Neural progenitor cell (in vitro differentiated cells): ENCODE data around the gene CMPK1. TPM values are rescaled to one million over a fixed set of nuclear protein-coding genes. Genes with fewer than 3 reads are reported as not detected.

ENCODE experiments used
- DNase-seq: peaks from one replicate; pipeline ENCODE4 v3.0.0-alpha.2; 2016; ENCODE audit warnings: low spot score
- H2AFZ ChIP-seq: fragments of 200-600 bp; sonication (generic); replicated peaks from 2 replicates; pipeline ENCODE4 v1.6.1; 2016; ENCODE audit warnings: antibody characterized with exemption
- H3F3A ChIP-seq: fragments of 200-600 bp; sonication (generic); 2 replicates; pipeline ENCODE4 v1.6.1; 2016; ENCODE audit warnings: antibody characterized with exemption, low read depth
- H3K27ac ChIP-seq: fragments of 200-600 bp; sonication (generic); 2 replicates; pipeline ENCODE4 v1.5.1; 2016; ENCODE audit warnings: mild to moderate bottlenecking
- H3K27me3 ChIP-seq: fragments of 200-600 bp; sonication (generic); 2 replicates; pipeline ENCODE4 v1.6.1; 2016; ENCODE audit warnings: mild to moderate bottlenecking, moderate library complexity
- H3K36me3 ChIP-seq: fragments of 200-600 bp; sonication (generic); 2 replicates; pipeline ENCODE4 v1.5.1; 2016
- H3K4me1 ChIP-seq: fragments of 200-600 bp; sonication (generic); 2 replicates; pipeline ENCODE4 v1.6.1; 2016; ENCODE audit warnings: mixed run types
- H3K4me2 ChIP-seq: fragments of 200-600 bp; sonication (generic); 2 replicates; pipeline ENCODE4 v1.6.1; 2016
- H3K4me3 ChIP-seq: fragments of 200-600 bp; sonication (generic); 2 replicates; pipeline ENCODE4 v1.5.1; 2016
- H3K79me2 ChIP-seq: fragments of 200-600 bp; sonication (generic); 2 replicates; pipeline ENCODE4 v1.6.1; 2016; ENCODE audit warnings: low read depth
- H3K9ac ChIP-seq: fragments of 200-600 bp; sonication (generic); 2 replicates; pipeline ENCODE4 v1.6.1; 2016
- H3K9me3 ChIP-seq: fragments of 200-600 bp; sonication (generic); 2 replicates; pipeline ENCODE4 v1.5.1; 2016; ENCODE audit warnings: low read depth
- H4K20me1 ChIP-seq: fragments of 200-600 bp; sonication (generic); 2 replicates; pipeline ENCODE4 v1.6.1; 2016; ENCODE audit warnings: low read depth
- H3K27ac Mint-ChIP-seq: 3 replicates; pipeline ENCODE4 v1.8.0; 2021; ENCODE audit warnings: mixed read lengths
- H3K27me3 Mint-ChIP-seq: 2 replicates; pipeline ENCODE4 v1.8.0; 2022; ENCODE audit warnings: low read depth, mild to moderate bottlenecking, inconsistent platforms, moderate library complexity, mixed read lengths; ENCODE audit not compliant: insufficient read depth
- H3K36me3 Mint-ChIP-seq: 3 replicates; pipeline ENCODE4 v1.8.0; 2021; ENCODE audit warnings: mixed read lengths
- H3K4me1 Mint-ChIP-seq: 3 replicates; pipeline ENCODE4 v1.8.0; 2021; ENCODE audit warnings: mixed read lengths
- H3K4me3 Mint-ChIP-seq: 3 replicates; pipeline ENCODE4 v1.8.0; 2021; ENCODE audit warnings: mild to moderate bottlenecking, moderate library complexity, mixed read lengths
- H3K9me3 Mint-ChIP-seq: 3 replicates; pipeline ENCODE4 v1.8.0; 2020; ENCODE audit warnings: mixed read lengths
- CTCF ChIP-seq: fragments of 200-600 bp; sonication (generic); IDR thresholded peaks from 2 replicates; pipeline ENCODE4 v1.5.1; 2017; ENCODE audit warnings: antibody characterized with exemption, mild to moderate bottlenecking
- EZH2 ChIP-seq: fragments of 200-600 bp; sonication (generic); IDR thresholded peaks from 2 replicates; pipeline ENCODE4 v1.6.1; 2017; ENCODE audit warnings: antibody characterized with exemption, mild to moderate bottlenecking, moderate library complexity
- EZH2phosphoT487 ChIP-seq: fragments of 200-600 bp; sonication (generic); IDR thresholded peaks from 2 replicates; pipeline ENCODE4 v1.6.1; 2017; ENCODE audit warnings: antibody characterized with exemption
- total RNA-seq: library from RNA; depleted of rRNA; stranded (reverse); fragments of >200 nt; gene quantifications from 2 replicates; pipeline ENCODE4 v1.2.3, GENCODE V29; 2015; ENCODE audit warnings: low replicate concordance

The CMPK1 gene
- total RNA-seq, 1 donor from 2014 or later, result 68.0 TPM

- H3K9ac ChIP-seq, result no peak overlapping the region
- TF ChIP-seq EZH2phosphoT487 (no peak), CTCF (no peak), EZH2 (no peak)
- Mint-ChIP-seq H3K36me3 (peaks cover 16% of the 10 kb centered on the region), H3K9me3 (no peaks in the 10 kb centered on the region), H3K4me1 (peaks cover 3% of the 10 kb centered on the region), H3K4me3 (no peak overlapping the region), H3K27me3 (peaks cover 2% of the 10 kb centered on the region), H3K27ac (no peak overlapping the region)
- no peaks in the 10 kb centered on the region for H3K9me3 ChIP-seq
- no peak overlapping the region for H3K4me3 ChIP-seq
- no peak overlapping the region for H3K27ac ChIP-seq
- peaks cover 13% of the 10 kb centered on the region for H3K27me3 ChIP-seq
- no peak for DNase-seq
- no peak overlapping the region for H3K4me2 ChIP-seq
- no peaks in the 10 kb centered on the region for H3F3A ChIP-seq
- peaks cover 5% of the 10 kb centered on the region for H4K20me1 ChIP-seq
- H3K36me3 ChIP-seq, result no peaks in the 10 kb centered on the region
- no peaks in the 10 kb centered on the region for H3K79me2 ChIP-seq
- no peak overlapping the region for H2AFZ ChIP-seq
- no peaks in the 10 kb centered on the region for H3K4me1 ChIP-seq
These were observed 50.5 kb downstream of the CMPK1 start for GRCh38 chr1:47384083-47384482.

- H3K4me3 Mint-ChIP-seq, result no peak overlapping the region
- no peaks in the 10 kb centered on the region for H3K9me3 Mint-ChIP-seq
- no peak for TF ChIP-seq EZH2phosphoT487
- TF ChIP-seq CTCF, result no peak
- no peak for TF ChIP-seq EZH2
- Histone ChIP-seq H3K9me3 (no peaks in the 10 kb centered on the region), H4K20me1 (peaks cover 5% of the 10 kb centered on the region), H3K27me3 (peaks cover 17% of the 10 kb centered on the region), H3K4me3 (no peak overlapping the region), H2AFZ (no peak overlapping the region), H3K79me2 (no peaks in the 10 kb centered on the region), H3K4me2 (no peak overlapping the region), H3K36me3 (no peaks in the 10 kb centered on the region), H3K27ac (no peak overlapping the region), H3K4me1 (no peaks in the 10 kb centered on the region), H3K9ac (no peak overlapping the region), H3F3A (no peaks in the 10 kb centered on the region)
- H3K27ac Mint-ChIP-seq, result no peak overlapping the region
- H3K4me1 Mint-ChIP-seq, result peaks cover 4% of the 10 kb centered on the region
- DNase-seq, result no peak
- H3K27me3 Mint-ChIP-seq, result peaks cover 2% of the 10 kb centered on the region
- H3K36me3 Mint-ChIP-seq, result peaks cover 10% of the 10 kb centered on the region
These were observed 51.4 kb downstream of the CMPK1 start for GRCh38 chr1:47385020-47385419.

- Mint-ChIP-seq H3K4me3 (no peak overlapping the region), H3K4me1 (peaks cover 4% of the 10 kb centered on the region)
- DNase-seq, result no peak
These were observed 52.7 kb downstream of the CMPK1 start for GRCh38 chr1:47386268-47386667.

More at GRCh38 chr1:47386268-47386667, 52.7 kb downstream of the CMPK1 start:
- Mint-ChIP-seq H3K27ac (no peak overlapping the region), H3K27me3 (peaks cover 2% of the 10 kb centered on the region), H3K9me3 (no peaks in the 10 kb centered on the region), H3K36me3 (peaks cover 6% of the 10 kb centered on the region)
- H3F3A ChIP-seq, result no peaks in the 10 kb centered on the region
- no peak overlapping the region for H3K4me2 ChIP-seq
- no peak for TF ChIP-seq CTCF
- TF ChIP-seq EZH2phosphoT487, result no peak
- no peak overlapping the region for H3K4me3 ChIP-seq
- no peak overlapping the region for H3K9ac ChIP-seq
- peaks cover 5% of the 10 kb centered on the region for H4K20me1 ChIP-seq
- no peak overlapping the region for H2AFZ ChIP-seq
- H3K36me3 ChIP-seq, result no peaks in the 10 kb centered on the region
- H3K9me3 ChIP-seq, result no peaks in the 10 kb centered on the region
- no peaks in the 10 kb centered on the region for H3K79me2 ChIP-seq
- no peaks in the 10 kb centered on the region for H3K4me1 ChIP-seq
- H3K27me3 ChIP-seq, result peaks cover 25% of the 10 kb centered on the region
- H3K27ac ChIP-seq, result no peak overlapping the region
